K562 (cell line): Measurements from ENCODE around the gene LHCGR.

ENCODE experiments used
- BHLHE40 ChIP-seq: IDR thresholded peaks from 2 replicates; pipeline ENCODE4 v1.6.1; 2011; ENCODE audit warnings: low read length, improper control_type of control experiment
- CREB1 ChIP-seq, 2 experiments: sonication (generic) in 1 of 2; formaldehyde crosslinking in 1 of 2; IDR thresholded peaks; 2 replicates each; pipeline versions ENCODE4 v1.6.1 to v1.8.0; 2012 to 2022; ENCODE audit warnings: inconsistent platforms in 1 of 2, mild to moderate bottlenecking in 1 of 2, missing genetic modification reagents in 1 of 2, moderate library complexity in 1 of 2
- EZH2 ChIP-seq: IDR thresholded peaks from 2 replicates; pipeline ENCODE4 v1.6.1; 2012; ENCODE audit warnings: low read depth, mild to moderate bottlenecking, inconsistent platforms, low read length, borderline replicate concordance
- HLTF ChIP-seq: fragments of 450-650 bp; IDR thresholded peaks from 2 replicates; pipeline ENCODE4 v1.6.1; 2016
- IRF1 ChIP-seq: sonication (generic); formaldehyde crosslinking; IDR thresholded peaks from 2 replicates; pipeline ENCODE4 v1.8.0; 2022; ENCODE audit warnings: missing genetic modification reagents, mild to moderate bottlenecking, borderline replicate concordance
- SRF ChIP-seq, 2 experiments: fragments of 250-450, 450-650 bp in 1 of 2; sonication (Bioruptor Pico) in 1 of 2; sonication (generic) in 1 of 2; formaldehyde crosslinking; IDR thresholded peaks; 2 replicates each; pipeline versions ENCODE4 v1.5.0 to v1.5.1; 2020 to 2022; ENCODE audit warnings: mild to moderate bottlenecking in 1 of 2, missing genetic modification reagents in 1 of 2
- TF ChIP-seq, protein P1 (sequence below): sonication (generic); formaldehyde crosslinking; IDR thresholded peaks from 2 replicates; pipeline ENCODE4 v1.8.0; 2022; ENCODE audit warnings: mild to moderate bottlenecking, missing genetic modification reagents

DNA sequence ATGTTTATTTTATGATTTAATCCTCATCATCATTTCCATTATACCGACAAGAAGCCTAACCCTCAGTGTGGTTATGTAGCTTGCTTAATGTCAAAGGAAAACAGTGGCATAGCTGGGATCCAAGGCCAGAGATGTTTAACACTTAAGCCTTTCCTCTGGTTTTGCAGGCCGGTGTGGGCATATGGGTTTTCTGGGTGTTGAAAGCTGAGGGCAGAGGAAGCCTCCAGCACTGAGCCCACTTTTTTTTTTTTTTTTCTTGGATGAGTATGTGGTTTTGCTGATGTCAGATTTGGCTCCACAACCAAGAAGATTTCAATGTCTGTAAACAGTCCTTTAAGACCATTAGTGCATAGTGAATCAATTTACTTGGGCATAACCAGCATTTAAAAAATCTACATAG is 41.3 kb downstream of the LHCGR start:
- TF ChIP-seq EZH2 = no peak
- TF ChIP-seq HLTF = no peak
- no peak for TF ChIP-seq IRF1
- TF ChIP-seq SRF (CRISPR knock-in tag; IDR thresholded peaks at IDR 0.05) = no peak
- no peak for TF ChIP-seq BHLHE40
- TF ChIP-seq, protein P1, sequence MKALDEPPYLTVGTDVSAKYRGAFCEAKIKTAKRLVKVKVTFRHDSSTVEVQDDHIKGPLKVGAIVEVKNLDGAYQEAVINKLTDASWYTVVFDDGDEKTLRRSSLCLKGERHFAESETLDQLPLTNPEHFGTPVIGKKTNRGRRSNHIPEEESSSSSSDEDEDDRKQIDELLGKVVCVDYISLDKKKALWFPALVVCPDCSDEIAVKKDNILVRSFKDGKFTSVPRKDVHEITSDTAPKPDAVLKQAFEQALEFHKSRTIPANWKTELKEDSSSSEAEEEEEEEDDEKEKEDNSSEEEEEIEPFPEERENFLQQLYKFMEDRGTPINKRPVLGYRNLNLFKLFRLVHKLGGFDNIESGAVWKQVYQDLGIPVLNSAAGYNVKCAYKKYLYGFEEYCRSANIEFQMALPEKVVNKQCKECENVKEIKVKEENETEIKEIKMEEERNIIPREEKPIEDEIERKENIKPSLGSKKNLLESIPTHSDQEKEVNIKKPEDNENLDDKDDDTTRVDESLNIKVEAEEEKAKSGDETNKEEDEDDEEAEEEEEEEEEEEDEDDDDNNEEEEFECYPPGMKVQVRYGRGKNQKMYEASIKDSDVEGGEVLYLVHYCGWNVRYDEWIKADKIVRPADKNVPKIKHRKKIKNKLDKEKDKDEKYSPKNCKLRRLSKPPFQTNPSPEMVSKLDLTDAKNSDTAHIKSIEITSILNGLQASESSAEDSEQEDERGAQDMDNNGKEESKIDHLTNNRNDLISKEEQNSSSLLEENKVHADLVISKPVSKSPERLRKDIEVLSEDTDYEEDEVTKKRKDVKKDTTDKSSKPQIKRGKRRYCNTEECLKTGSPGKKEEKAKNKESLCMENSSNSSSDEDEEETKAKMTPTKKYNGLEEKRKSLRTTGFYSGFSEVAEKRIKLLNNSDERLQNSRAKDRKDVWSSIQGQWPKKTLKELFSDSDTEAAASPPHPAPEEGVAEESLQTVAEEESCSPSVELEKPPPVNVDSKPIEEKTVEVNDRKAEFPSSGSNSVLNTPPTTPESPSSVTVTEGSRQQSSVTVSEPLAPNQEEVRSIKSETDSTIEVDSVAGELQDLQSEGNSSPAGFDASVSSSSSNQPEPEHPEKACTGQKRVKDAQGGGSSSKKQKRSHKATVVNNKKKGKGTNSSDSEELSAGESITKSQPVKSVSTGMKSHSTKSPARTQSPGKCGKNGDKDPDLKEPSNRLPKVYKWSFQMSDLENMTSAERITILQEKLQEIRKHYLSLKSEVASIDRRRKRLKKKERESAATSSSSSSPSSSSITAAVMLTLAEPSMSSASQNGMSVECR (CRISPR knock-in tag) = no peak
- TF ChIP-seq CREB1 (IDR thresholded peaks at IDR 0.05) = no peak
- TF ChIP-seq CREB1 (CRISPR knock-in tag; IDR thresholded peaks at IDR 0.05) = no peak
